HCT116 (cell line): ENCODE data around the gene KCNH2.

Experiments
- EZH2 ChIP-seq: fragments of 200-600 bp; sonication (generic); IDR thresholded peaks from 2 replicates; pipeline ENCODE4 v1.6.1; 2017; ENCODE audit warnings: antibody characterized with exemption, mixed run types
- EZH2phosphoT487 ChIP-seq: fragments of 200-600 bp; IDR thresholded peaks from 2 replicates; pipeline ENCODE4 v1.6.1; 2018; ENCODE audit warnings: antibody characterized with exemption, borderline replicate concordance
- POLR2A ChIP-seq: IDR thresholded peaks from 2 replicates; pipeline ENCODE4 v1.7.0; 2011; ENCODE audit warnings: borderline replicate concordance; ENCODE audit not compliant: insufficient read depth, insufficient read length; ENCODE audit errors: extremely low read depth
- RAD21 ChIP-seq: IDR thresholded peaks from 2 replicates; pipeline ENCODE4 v1.6.1; 2012; ENCODE audit warnings: low read depth, mild to moderate bottlenecking
- SIN3A ChIP-seq: IDR thresholded peaks from 2 replicates; pipeline ENCODE4 v1.6.1; 2012; ENCODE audit warnings: low read depth
- SP1 ChIP-seq: IDR thresholded peaks from 2 replicates; pipeline ENCODE4 v1.6.1; 2012; ENCODE audit warnings: low read depth
- TF ChIP-seq, protein P1 (sequence below), 3 experiments: fragments of 200-600 bp in 1 of 3; sonication (generic) in 1 of 3; IDR thresholded peaks in 2 of 3; conservative IDR thresholded peaks in 1 of 3; 2 replicates each; pipeline ENCODE4 v1.5.1; 2012 to 2017; ENCODE audit warnings: low read depth in 2 of 3, low read length in 2 of 3, antibody characterized with exemption in 1 of 3, borderline replicate concordance in 1 of 3, control low read depth in 1 of 3, mild to moderate bottlenecking in 1 of 3, mixed read lengths in 1 of 3, mixed run types in 1 of 3, moderate library complexity in 1 of 3; ENCODE audit not compliant: insufficient read depth in 1 of 3
- TF ChIP-seq, protein P2 (sequence below): IDR thresholded peaks from 2 replicates; pipeline ENCODE4 v1.6.1; 2012

DNA sequence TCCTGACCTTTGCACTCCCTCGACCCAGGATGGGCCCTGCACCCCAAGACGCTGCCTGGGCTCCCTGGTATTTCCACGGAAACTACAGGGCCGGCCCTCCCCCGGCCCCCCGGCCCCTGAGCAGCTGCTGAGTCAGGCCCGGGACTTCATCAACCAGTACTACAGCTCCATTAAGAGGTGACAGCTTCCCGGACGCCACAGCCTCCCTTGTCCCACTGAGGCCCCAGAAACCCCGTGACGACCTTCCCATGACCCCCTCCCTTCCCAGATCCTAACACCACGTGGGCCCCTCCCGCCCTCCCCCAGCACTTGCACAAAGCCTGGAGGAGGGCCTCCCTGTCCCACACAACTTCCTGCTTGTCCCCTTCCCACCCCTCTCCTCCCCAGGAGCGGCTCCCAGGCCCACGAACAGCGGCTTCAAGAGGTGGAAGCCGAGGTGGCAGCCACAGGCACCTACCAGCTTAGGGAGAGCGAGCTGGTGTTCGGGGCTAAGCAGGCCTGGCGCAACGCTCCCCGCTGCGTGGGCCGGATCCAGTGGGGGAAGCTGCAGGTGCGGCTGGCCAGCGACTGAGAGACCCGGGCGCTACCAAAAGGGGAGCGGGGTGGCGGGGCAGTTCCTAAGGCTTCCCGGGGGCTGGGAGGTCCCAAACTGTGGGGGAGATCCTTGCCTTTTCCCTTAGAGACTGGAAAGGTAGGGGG lies 18.4 kb upstream of the KCNH2 start:
- TF ChIP-seq, protein P1, sequence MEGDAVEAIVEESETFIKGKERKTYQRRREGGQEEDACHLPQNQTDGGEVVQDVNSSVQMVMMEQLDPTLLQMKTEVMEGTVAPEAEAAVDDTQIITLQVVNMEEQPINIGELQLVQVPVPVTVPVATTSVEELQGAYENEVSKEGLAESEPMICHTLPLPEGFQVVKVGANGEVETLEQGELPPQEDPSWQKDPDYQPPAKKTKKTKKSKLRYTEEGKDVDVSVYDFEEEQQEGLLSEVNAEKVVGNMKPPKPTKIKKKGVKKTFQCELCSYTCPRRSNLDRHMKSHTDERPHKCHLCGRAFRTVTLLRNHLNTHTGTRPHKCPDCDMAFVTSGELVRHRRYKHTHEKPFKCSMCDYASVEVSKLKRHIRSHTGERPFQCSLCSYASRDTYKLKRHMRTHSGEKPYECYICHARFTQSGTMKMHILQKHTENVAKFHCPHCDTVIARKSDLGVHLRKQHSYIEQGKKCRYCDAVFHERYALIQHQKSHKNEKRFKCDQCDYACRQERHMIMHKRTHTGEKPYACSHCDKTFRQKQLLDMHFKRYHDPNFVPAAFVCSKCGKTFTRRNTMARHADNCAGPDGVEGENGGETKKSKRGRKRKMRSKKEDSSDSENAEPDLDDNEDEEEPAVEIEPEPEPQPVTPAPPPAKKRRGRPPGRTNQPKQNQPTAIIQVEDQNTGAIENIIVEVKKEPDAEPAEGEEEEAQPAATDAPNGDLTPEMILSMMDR (IDR thresholded peaks at IDR 0.05 in 2 of 3, conservative IDR thresholded peaks at IDR 0.05 in 1 of 3; ENCODE audit: borderline replicate concordance in 1 of 3, insufficient read depth in 1 of 3, low read depth in 2 of 3, low read length in 2 of 3), result no peak
- TF ChIP-seq POLR2A (no peak), EZH2 (no peak), RAD21 (no peak), SP1 (no peak), EZH2phosphoT487 (no peak), SIN3A (no peak)
- TF ChIP-seq, protein P2, sequence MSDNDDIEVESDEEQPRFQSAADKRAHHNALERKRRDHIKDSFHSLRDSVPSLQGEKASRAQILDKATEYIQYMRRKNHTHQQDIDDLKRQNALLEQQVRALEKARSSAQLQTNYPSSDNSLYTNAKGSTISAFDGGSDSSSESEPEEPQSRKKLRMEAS, result no peak
